ENCODE measurements around the gene CD1D. TPM values are rescaled to one million over a fixed set of nuclear protein-coding genes. Genes with fewer than 3 reads are reported as not detected.
A peak's percentile ranks its signal among the peaks of the same experiment; 100 is the strongest.

CD1D gene
- total and polyA plus RNA-seq, 4 donors = 1.1 to 8.4 (median 4.0) TPM

DNA sequence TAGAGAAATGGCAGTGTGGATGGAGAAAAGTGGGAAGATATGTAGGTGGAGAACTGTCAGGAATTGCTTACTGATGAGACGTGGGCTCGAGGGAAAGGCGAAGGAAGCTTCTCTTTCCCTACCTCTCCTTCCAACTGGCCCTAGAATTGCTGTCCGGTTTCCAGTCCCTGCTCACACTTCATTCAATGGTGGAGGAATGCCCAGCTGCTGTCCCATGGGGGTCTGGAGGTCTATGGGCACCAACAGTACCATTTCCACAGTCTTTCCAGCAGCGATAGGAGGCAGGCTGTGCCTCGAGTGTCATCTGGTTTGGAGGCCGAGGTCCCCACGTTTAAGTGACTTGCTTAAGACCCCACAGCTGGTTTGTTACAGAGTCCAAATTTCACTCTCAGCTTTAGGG, 31.5 kb upstream of the CD1D start:
- no peaks in the 10 kb centered on the region for H3K27me3 ChIP-seq (ENCODE audit: control insufficient read depth in 4 of 4, insufficient read depth in 4 of 4, low read length in 3 of 4)
- H3K4me1 ChIP-seq (ENCODE audit: control insufficient read depth in 4 of 4, insufficient read depth in 4 of 4, low read length in 3 of 4) = peaks cover 0 to 13% (median 4%) of the 10 kb centered on the region in 4 donors
- WGBS = 53% methylated on average over 8 of the region's 8 CpGs
- peak overlapping the region; percentile 46 to 75 (median 54) for H3K4me3 ChIP-seq (ENCODE audit: low read depth in 1 of 3, low read length in 3 of 3)
- TF ChIP-seq FOXA1 (IDR thresholded peaks at IDR 0.05) = no peak
- TF ChIP-seq EGR1 (IDR thresholded peaks at IDR 0.05; ENCODE audit: low read depth in 2 of 2) = no peak
- TF ChIP-seq, protein P1, sequence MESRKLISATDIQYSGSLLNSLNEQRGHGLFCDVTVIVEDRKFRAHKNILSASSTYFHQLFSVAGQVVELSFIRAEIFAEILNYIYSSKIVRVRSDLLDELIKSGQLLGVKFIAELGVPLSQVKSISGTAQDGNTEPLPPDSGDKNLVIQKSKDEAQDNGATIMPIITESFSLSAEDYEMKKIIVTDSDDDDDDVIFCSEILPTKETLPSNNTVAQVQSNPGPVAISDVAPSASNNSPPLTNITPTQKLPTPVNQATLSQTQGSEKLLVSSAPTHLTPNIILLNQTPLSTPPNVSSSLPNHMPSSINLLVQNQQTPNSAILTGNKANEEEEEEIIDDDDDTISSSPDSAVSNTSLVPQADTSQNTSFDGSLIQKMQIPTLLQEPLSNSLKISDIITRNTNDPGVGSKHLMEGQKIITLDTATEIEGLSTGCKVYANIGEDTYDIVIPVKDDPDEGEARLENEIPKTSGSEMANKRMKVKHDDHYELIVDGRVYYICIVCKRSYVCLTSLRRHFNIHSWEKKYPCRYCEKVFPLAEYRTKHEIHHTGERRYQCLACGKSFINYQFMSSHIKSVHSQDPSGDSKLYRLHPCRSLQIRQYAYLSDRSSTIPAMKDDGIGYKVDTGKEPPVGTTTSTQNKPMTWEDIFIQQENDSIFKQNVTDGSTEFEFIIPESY (IDR thresholded peaks at IDR 0.05) = no peak
- TF ChIP-seq, protein P2, sequence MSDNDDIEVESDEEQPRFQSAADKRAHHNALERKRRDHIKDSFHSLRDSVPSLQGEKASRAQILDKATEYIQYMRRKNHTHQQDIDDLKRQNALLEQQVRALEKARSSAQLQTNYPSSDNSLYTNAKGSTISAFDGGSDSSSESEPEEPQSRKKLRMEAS (IDR thresholded peaks at IDR 0.05) = no peak
- no peak for TF ChIP-seq SP1 (IDR thresholded peaks at IDR 0.05)
- TF ChIP-seq, protein P3, sequence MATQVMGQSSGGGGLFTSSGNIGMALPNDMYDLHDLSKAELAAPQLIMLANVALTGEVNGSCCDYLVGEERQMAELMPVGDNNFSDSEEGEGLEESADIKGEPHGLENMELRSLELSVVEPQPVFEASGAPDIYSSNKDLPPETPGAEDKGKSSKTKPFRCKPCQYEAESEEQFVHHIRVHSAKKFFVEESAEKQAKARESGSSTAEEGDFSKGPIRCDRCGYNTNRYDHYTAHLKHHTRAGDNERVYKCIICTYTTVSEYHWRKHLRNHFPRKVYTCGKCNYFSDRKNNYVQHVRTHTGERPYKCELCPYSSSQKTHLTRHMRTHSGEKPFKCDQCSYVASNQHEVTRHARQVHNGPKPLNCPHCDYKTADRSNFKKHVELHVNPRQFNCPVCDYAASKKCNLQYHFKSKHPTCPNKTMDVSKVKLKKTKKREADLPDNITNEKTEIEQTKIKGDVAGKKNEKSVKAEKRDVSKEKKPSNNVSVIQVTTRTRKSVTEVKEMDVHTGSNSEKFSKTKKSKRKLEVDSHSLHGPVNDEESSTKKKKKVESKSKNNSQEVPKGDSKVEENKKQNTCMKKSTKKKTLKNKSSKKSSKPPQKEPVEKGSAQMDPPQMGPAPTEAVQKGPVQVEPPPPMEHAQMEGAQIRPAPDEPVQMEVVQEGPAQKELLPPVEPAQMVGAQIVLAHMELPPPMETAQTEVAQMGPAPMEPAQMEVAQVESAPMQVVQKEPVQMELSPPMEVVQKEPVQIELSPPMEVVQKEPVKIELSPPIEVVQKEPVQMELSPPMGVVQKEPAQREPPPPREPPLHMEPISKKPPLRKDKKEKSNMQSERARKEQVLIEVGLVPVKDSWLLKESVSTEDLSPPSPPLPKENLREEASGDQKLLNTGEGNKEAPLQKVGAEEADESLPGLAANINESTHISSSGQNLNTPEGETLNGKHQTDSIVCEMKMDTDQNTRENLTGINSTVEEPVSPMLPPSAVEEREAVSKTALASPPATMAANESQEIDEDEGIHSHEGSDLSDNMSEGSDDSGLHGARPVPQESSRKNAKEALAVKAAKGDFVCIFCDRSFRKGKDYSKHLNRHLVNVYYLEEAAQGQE (IDR thresholded peaks at IDR 0.05) = no peak
- no peak for TF ChIP-seq HNF4G (IDR thresholded peaks at IDR 0.05)
- no peak for TF ChIP-seq YY1 (IDR thresholded peaks at IDR 0.05)
- TF ChIP-seq FOXA2 (IDR thresholded peaks at IDR 0.05) = no peak
- TF ChIP-seq HNF4A (conservative IDR thresholded peaks at IDR 0.05) = no peak
- TF ChIP-seq JUND (IDR thresholded peaks at IDR 0.05) = no peak
- TF ChIP-seq NR2F2 (IDR thresholded peaks at IDR 0.05) = no peak
- TF ChIP-seq RXRA (IDR thresholded peaks at IDR 0.05) = no peak
- TF ChIP-seq, protein P4, sequence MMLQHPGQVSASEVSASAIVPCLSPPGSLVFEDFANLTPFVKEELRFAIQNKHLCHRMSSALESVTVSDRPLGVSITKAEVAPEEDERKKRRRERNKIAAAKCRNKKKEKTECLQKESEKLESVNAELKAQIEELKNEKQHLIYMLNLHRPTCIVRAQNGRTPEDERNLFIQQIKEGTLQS (IDR thresholded peaks at IDR 0.05) = no peak
- TF ChIP-seq, protein P5, sequence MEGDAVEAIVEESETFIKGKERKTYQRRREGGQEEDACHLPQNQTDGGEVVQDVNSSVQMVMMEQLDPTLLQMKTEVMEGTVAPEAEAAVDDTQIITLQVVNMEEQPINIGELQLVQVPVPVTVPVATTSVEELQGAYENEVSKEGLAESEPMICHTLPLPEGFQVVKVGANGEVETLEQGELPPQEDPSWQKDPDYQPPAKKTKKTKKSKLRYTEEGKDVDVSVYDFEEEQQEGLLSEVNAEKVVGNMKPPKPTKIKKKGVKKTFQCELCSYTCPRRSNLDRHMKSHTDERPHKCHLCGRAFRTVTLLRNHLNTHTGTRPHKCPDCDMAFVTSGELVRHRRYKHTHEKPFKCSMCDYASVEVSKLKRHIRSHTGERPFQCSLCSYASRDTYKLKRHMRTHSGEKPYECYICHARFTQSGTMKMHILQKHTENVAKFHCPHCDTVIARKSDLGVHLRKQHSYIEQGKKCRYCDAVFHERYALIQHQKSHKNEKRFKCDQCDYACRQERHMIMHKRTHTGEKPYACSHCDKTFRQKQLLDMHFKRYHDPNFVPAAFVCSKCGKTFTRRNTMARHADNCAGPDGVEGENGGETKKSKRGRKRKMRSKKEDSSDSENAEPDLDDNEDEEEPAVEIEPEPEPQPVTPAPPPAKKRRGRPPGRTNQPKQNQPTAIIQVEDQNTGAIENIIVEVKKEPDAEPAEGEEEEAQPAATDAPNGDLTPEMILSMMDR (IDR thresholded peaks at IDR 0.05; ENCODE audit: low read depth, low read length, missing input control) = no peak
- no peak for TF ChIP-seq TAF1 (conservative IDR thresholded peaks at IDR 0.05)
- no peak for TF ChIP-seq RAD21 (IDR thresholded peaks at IDR 0.05)
- no peak for TF ChIP-seq GABPA (IDR thresholded peaks at IDR 0.05 in 1 of 2, conservative IDR thresholded peaks at IDR 0.05 in 1 of 2)
- H3K27ac ChIP-seq (ENCODE audit: low read depth in 1 of 2, low read length in 2 of 2) = peak overlapping the region; percentile 21 to 25
- H3K9me3 ChIP-seq (ENCODE audit: control insufficient read depth in 4 of 4, low read length in 3 of 4) = no peaks in the 10 kb centered on the region
- no peaks in the 10 kb centered on the region for H3K36me3 ChIP-seq (ENCODE audit: control insufficient read depth in 4 of 4, insufficient read depth in 3 of 4, low read depth in 1 of 4, low read length in 3 of 4)
- H3K9ac ChIP-seq (ENCODE audit: low read depth in 1 of 2, low read length in 2 of 2) = peak overlapping the region in 1 of 2 donors; percentile 45
- no peak for DNase-seq (ENCODE audit: low spot score)

Measured in liver (tissue), 9 donors.